HG03378 (cell line): Measurements from ENCODE around the gene MDFI.

ENCODE experiments used
- ATAC-seq: cut with Tn5 transposase; IDR thresholded peaks from one replicate; pipeline ENCODE4 v1.9.1; 2021; ENCODE audit warnings: mild to moderate bottlenecking, moderate library complexity; ENCODE audit not compliant: unreplicated experiment

MDFI gene

DNA sequence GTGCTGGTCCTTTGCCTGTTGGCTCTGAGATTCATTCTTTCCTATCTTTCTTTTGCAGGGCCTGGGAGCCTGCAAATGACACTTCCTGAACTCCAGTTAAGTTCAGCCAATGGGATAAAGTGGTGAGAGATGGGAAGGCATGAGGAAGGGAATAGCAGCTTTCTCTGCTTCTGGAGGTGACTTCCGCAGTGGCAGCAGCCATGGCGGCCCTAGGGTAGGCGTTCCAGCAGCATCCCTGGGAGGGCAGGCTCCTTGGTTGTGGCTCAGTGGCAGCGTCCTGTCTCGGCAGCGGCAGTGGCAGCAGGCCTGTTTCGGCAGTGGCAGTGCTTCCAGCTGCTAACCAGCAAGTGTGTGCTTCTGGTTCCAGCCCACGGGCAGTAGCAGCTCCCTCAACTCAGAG lies 7.3 kb upstream of the MDFI start:
- ATAC-seq: no peak

DNA sequence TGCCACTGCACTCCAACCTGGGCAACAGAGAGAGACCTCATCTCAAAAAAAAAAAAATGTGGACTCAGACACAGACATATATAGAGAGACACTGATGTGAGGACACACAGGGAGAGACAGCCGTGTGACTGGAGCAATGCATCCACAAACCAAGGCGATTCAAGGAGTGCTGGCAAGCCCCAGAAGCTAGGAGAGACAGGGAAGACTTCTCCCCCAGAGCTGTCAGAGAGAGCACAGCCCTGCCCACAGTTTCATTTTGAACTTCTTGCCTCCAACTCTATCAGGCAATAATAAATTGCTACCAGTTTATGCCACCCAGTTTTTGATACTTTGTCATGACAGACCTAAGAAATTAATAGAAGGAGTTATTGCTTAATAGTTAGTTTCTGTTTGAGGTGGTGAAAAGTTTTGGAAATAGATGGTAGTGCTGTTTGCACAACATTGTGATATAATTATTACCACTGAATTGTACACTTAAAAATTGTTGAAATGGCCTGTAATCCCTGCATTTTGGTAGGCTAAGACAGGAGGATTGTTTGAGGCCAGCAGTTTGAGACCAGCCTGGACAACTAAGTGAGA lies 5.1 kb upstream of the MDFI start:
- no peak for ATAC-seq

- no peak for ATAC-seq
Measured at GRCh38 chr6:41634657-41635056, 3.6 kb upstream of the MDFI start.

DNA sequence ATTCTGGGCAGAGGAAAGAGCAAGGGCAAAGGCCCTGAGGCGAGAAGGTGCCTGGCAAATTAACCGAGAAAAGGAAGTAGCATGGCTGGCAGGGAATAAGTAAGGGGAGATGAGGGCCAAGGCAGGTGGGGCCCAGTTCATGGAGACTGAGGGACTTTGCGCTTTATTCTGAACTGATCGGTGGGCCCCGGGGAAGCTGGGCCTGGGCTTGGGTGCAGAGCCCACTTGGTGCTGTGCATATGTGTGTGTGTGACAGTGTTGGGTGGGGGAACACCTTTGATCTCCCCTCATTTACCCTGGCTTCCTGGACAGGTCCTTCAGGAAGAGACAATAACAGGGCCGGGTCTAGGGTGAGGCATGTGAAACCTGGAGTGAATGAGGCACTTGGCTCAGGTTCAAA lies 2.9 kb upstream of the MDFI start:
- ATAC-seq: no peak

- no peak for ATAC-seq
Measured at GRCh38 chr6:41636833-41637193, 1.5 kb upstream of the MDFI start.

DNA sequence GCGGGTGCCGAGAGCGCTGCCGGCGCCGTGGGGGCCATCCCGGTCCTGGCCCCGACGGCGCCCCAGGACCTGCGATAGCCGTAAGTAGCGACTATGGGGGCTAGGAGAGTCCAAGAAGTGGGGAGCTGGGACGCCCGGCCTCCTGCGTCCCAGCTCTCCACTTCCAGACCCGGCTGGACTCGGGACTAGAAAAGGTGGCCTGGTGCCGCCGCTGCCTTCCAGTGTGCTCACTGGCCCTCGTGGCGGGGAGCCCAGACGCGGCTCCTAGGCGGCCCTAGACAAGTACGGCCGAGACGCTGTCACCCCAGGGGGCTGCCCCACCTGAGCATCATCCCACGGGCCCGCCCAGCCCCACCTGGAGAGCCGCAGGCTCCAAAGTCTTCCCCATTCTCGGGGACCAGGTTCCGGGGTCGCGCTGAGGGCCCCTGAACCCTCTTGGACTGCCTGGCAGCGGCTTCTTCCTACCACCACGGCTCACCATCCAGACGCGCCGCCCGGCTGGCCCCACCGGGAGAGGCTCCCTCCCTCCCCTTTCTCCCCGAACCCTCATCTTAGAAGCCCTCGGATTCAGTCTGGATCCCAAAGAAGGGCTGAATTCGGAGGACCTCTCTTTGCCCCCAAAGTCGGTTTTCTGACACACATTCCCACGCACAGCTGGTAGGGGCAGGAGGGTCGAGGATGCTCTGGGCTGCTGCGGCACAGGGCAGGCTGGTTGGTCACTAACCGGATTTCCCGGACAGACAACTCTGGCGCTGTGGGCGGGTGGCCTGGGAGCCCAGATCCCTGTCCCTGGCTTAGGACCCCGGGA lies 870 bp upstream of the MDFI start:
- ATAC-seq: no peak

DNA sequence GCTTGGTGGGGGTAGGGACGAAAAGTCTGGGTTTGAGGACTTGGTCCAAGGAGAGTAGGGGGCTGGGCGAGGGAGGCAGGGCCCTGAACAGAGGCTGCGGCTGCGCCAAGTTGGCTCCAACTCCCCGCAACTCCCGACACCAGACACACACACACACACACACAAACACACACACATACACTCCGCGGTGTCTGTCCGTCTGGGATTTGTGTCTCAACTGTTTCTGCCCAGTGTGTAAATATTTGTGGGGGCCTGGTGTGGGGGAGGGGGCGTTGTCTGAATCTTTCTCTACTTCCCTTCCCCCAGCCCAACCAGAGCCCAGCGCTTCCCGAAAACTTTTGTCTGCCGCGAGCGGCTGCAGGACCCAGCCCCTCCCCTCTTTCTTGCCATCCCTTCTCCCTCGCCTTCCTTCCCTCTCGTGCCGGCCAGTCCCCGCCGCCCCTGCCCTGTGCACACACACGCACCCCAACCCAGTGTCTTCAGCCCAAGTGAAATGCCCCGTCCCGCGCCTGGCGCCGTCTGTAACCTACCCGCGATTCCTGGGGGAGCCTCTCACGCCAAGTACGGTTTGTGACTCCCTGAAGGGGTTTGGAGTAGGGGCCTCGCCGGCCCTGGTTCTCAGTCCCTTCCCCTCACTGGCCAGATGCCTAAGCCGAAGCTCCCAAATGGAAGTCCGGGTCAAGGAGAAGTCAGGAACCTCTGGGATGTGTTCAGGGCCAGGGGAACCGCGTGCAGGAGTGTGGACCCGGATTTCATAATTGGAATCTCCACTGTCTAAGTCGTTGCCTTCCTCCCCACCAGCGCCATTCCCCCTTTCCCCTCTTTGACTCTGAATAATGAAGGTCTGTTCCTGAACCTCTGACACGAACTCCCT lies 904 bp downstream of the MDFI start:
- ATAC-seq: no peak

- ATAC-seq: no peak
Measured at GRCh38 chr6:41639809-41640371, 1.6 kb downstream of the MDFI start.

DNA sequence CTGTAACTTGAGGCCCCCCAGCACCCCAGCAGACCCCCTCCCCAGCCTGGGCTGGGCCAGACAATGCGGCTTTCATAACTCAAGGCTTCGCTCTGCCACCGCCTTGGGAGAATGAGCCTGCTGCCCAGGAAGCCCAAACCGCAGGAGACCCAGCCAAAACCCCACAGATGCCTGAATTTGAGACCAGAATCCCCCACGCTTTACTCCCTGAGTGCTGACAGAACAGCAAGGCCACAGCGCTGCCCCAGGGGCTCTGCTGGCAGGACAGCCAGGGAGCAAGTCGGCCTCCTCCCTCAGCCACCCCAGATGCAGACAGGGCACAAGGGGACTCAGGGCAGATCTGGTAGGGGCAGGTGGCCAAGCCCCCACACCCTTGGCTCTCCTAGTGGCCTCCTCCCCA lies 2.2 kb downstream of the MDFI start:
- no peak for ATAC-seq

GRCh38 chr6:41641352-41641925 lies 3.2 kb downstream of the MDFI start:
- ATAC-seq: no peak

GRCh38 chr6:41642090-41642959 lies 4.1 kb downstream of the MDFI start:
- ATAC-seq: no peak

- ATAC-seq: no peak
Measured at GRCh38 chr6:41642960-41643898, 5.0 kb downstream of the MDFI start.

GRCh38 chr6:41643899-41644269 lies 5.6 kb downstream of the MDFI start:
- ATAC-seq: no peak

DNA sequence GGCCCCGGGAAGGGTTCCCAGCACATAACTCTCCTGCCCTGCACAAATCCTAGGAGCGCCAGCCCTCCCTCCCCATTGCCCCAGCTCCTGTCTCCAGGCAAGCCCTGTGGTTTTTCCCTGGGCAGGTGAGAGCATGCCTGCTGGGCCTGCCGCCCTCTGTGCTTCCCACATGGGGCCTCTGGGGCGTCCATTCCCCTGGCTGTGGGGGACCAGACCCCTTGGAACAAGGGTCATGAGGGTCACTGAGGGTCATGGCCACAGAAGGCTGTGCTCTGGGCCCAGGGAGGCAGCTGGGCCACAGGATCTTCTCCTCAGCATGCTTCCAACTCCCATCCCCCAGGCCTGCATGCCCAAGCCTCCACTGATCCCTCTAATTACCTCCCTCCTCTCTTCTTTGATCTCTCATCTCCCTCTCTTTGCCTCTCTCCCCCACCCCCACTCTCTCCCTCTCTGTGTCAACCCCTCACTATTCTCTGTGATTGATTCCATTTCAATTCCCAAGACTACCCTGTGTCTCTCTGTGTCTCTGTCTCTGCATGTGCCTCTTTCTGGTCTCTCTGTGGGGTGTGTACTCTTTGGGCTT lies 6.1 kb downstream of the MDFI start:
- ATAC-seq: no peak

GRCh38 chr6:41645007-41645618 lies 6.8 kb downstream of the MDFI start:
- no peak for ATAC-seq

DNA sequence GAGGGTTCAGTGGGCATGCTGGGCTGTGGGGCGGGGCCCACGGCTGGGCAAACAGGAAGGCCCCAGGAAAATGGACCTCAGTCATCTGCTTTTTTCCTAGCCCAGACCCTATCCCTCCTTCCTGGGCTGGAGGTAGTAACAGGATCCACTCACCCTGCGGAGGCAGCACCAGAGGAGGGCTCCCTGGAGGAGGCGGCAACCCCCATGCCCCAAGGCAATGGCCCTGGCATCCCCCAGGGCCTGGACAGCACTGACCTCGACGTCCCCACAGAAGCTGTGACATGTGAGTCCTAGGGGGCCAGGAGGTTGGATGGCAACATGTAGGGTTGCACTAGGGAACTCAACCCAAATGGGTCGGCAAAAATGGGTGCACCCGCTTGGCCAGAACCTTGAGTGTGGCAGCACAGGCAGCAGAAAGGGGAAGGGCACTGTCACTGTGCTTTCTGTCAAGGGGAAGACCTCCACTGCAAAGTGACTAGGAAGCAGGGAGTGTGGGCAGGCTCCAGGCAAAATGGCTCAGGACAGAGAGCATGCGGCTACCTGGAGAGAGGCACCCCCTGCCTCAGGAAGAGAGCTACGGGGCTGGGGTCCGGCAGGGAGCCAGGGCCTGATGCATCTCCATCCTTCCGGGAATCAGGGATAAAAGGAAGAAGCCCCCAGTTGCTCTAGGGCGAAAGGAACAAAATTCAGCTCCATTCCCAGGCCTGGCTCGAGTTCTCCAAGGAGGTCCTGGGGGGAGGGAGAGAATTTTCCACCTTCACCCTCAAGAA lies 7.9 kb downstream of the MDFI start:
- no peak for ATAC-seq

DNA sequence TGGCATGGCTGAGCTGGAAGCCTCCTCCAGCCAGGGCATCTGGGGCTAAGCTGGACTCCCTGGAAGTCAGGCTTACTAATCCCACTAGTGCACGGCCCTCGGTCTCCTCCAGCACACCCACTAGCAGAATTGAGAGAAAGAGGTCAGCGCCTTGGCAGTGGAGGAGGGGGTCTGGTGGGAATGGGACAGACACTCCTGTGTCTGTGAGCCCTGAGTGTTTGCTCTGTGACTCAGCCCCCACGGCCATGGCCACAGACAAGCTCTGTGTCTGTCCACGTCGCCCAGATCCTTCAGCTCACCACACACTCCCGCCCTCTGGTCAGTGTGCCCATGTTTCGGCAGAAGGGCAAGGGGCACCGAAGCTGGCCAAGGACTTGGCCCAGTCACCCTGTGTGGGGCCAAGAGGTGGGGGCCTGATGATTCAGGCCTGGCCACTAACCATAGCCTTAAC lies 8.8 kb downstream of the MDFI start:
- ATAC-seq: no peak
